Measurements from ENCODE around the gene CYP19A1. TPM values are rescaled to one million over a fixed set of nuclear protein-coding genes. Genes with fewer than 3 reads are reported as not detected.
A peak's percentile ranks its signal among the peaks of the same experiment; 100 is the strongest.

The CYP19A1 gene
- total and polyA plus RNA-seq, 2 of the 8 experiments (the other 6 are each of a cell fraction or from before 2014, with no cell fraction given), result not detected

- TF ChIP-seq CREB1 (IDR thresholded peaks at IDR 0.05) (no peak), MAFK (IDR thresholded peaks at IDR 0.05; ENCODE audit: low read depth, low read length) (no peak), JUND (IDR thresholded peaks at IDR 0.05; ENCODE audit: low read length) (no peak), CBX5 (IDR thresholded peaks at IDR 0.05; ENCODE audit: low read depth, low read length) (no peak), SIRT6 (IDR thresholded peaks at IDR 0.05; ENCODE audit: low read length) (no peak), RXRA (IDR thresholded peaks at IDR 0.05; ENCODE audit: insufficient read depth, low read depth, low read length) (no peak), KDM1A (IDR thresholded peaks at IDR 0.05; ENCODE audit: borderline replicate concordance, low read length) (no peak), BRCA1 (IDR thresholded peaks at IDR 0.05; ENCODE audit: low read depth, low read length) (no peak), NRF1 (IDR thresholded peaks at IDR 0.05; ENCODE audit: low read depth, low read length) (no peak)
- Histone ChIP-seq H3K4ac (replicated peaks; ENCODE audit: insufficient read length, low read depth, low read length) (no peak overlapping the region), H3K79me2 (ENCODE audit: control insufficient read depth in 1 of 2, insufficient read depth in 2 of 2, low read length in 2 of 2) (no peaks in the 10 kb centered on the region), H3K9me3 (ENCODE audit: insufficient read depth in 2 of 2, low read depth in 1 of 2, low read length in 1 of 2) (no peaks in the 10 kb centered on the region), H3K36me3 (ENCODE audit: control insufficient read depth in 2 of 4, insufficient read depth in 4 of 4, low read length in 3 of 4) (no peaks in the 10 kb centered on the region), H3K14ac (ENCODE audit: insufficient read length) (no peak overlapping the region), H2BK12ac (ENCODE audit: low read depth, low read length) (peak overlapping the region; percentile 51; the same call in 1 of the 2 replicates), H3K4me3 (ENCODE audit: extremely low read depth in 1 of 4, insufficient read depth in 2 of 4, low read depth in 3 of 4, low read length in 4 of 4) (no peak overlapping the region), H4K8ac (ENCODE audit: extremely low read depth, insufficient read depth, low read length) (no peak overlapping the region), H4K5ac (ENCODE audit: insufficient read length, low read depth, low read length) (no peak overlapping the region), H3K56ac (replicated peaks; ENCODE audit: insufficient read length, low read depth, low read length) (no peak overlapping the region), H3K4me2 (ENCODE audit: insufficient read depth in 1 of 2, low read depth in 2 of 2, low read length in 2 of 2) (no peak overlapping the region), H2AK5ac (ENCODE audit: low read depth, low read length) (no peak overlapping the region), H3K27me3 (replicated peaks in 1 of 4; ENCODE audit: control insufficient read depth in 3 of 4, extremely low read depth in 1 of 4, insufficient read depth in 3 of 4, low read length in 3 of 4) (no peaks in the 10 kb centered on the region), H3K23ac (ENCODE audit: insufficient read length) (no peak overlapping the region), H2AFZ (ENCODE audit: low read length) (no peak overlapping the region; the same call in 1 of the 2 replicates), H2BK5ac (ENCODE audit: low read depth, low read length) (no peak overlapping the region), H2BK15ac (ENCODE audit: low read length) (no peak overlapping the region), H2BK120ac (replicated peaks; ENCODE audit: low read depth, low read length) (no peak overlapping the region), H2BK20ac (ENCODE audit: low read length) (no peak overlapping the region), H4K91ac (replicated peaks; ENCODE audit: insufficient read length, low read length) (no peak overlapping the region), H3K18ac (ENCODE audit: extremely low read depth, low read length) (no peak overlapping the region), H3K9ac (replicated peaks in 1 of 4; ENCODE audit: extremely low read depth in 1 of 4, low read depth in 3 of 4, low read length in 3 of 4) (no peak overlapping the region), H3K4me1 (replicated peaks in 1 of 4; ENCODE audit: control insufficient read depth in 3 of 4, insufficient read depth in 4 of 4, low read length in 3 of 4) (no peaks in the 10 kb centered on the region), H3K23me2 (ENCODE audit: low read depth, low read length) (no peaks in the 10 kb centered on the region), H3K27ac (ENCODE audit: low read depth, low read length) (no peak overlapping the region), H3K79me1 (ENCODE audit: low read depth, low read length) (no peaks in the 10 kb centered on the region), H4K20me1 (replicated peaks in 1 of 2; ENCODE audit: control insufficient read depth in 1 of 2, insufficient read depth in 2 of 2, low read length in 2 of 2) (no peaks in the 10 kb centered on the region)
- ChIA-PET CTCF (ENCODE audit: partially characterized antibody) (interaction anchor here (0.9 to 4.5 kb wide), 10 partner anchors 8 to 190 kb away, joined by 3 to 91 read pairs (median 17); no protein-coding TSS in a partner anchor), POLR2A (ENCODE audit: partially characterized antibody) (no interaction called here)
- DNase-seq (ENCODE audit: low read depth in 1 of 2, low spot score in 2 of 2), result no peak
- 93% methylated on average over 7 of the region's 7 CpGs; no CpG with 5 or more reads in 1 of the 2 experiments for WGBS, 2 experiments (ENCODE audit: extremely low coverage in 1 of 2, insufficient coverage in 1 of 2, insufficient read length in 1 of 2, insufficient replicate concordance in 2 of 2, low coverage in 1 of 2, low lambda C conversion rate in 2 of 2, missing lambda C conversion rate in 1 of 2)
- no peak for FAIRE-seq
Observed at GRCh38 chr15:51191072-51191670, 147.2 kb downstream of the CYP19A1 start.
